HepG2 (cell line): ENCODE results near the gene RRAD. TPM values are rescaled to one million over a fixed set of nuclear protein-coding genes. Genes with fewer than 3 reads are reported as not detected.

Experiments
- ARHGAP35 ChIP-seq: sonication (generic); formaldehyde crosslinking; IDR thresholded peaks from 2 replicates; pipeline ENCODE4 v1.9.0; 2022; ENCODE audit warnings: mild to moderate bottlenecking, inconsistent platforms, moderate library complexity, missing genetic modification reagents, borderline replicate concordance
- EP300 ChIP-seq, 3 experiments: sonication (generic) in 1 of 3; formaldehyde crosslinking in 1 of 3; IDR thresholded peaks; 2 replicates each; pipeline versions ENCODE4 v1.5.1 to v1.6.1; 2011 to 2020; ENCODE audit warnings: low read depth in 2 of 3, low read length in 2 of 3, borderline replicate concordance in 1 of 3, improper control_type of control experiment in 1 of 3, mild to moderate bottlenecking in 1 of 3, missing genetic modification reagents in 1 of 3, moderate library complexity in 1 of 3
- MED1 ChIP-seq: sonication (generic); formaldehyde crosslinking; IDR thresholded peaks from 2 replicates; pipeline ENCODE4 v1.4.0; 2020; ENCODE audit warnings: missing genetic modification reagents
- PPARG ChIP-seq: conservative IDR thresholded peaks from 2 replicates; pipeline ENCODE4 v1.6.1; 2016; ENCODE audit warnings: missing biosample characterization, missing genetic modification reagents
- RORA ChIP-seq: sonication (generic); formaldehyde crosslinking; IDR thresholded peaks from 2 replicates; pipeline ENCODE4 v1.5.0; 2020; ENCODE audit warnings: mild to moderate bottlenecking, missing genetic modification reagents, moderate library complexity
- TCF12 ChIP-seq, 2 experiments: fragments of 450-650 bp in 1 of 2; sonication (generic) in 1 of 2; formaldehyde crosslinking in 1 of 2; IDR thresholded peaks; 2 replicates each; pipeline versions ENCODE4 v1.6.1 to v1.8.0; 2017 to 2022; ENCODE audit warnings: antibody characterized with exemption in 1 of 2, mild to moderate bottlenecking in 1 of 2, missing genetic modification reagents in 1 of 2, moderate library complexity in 1 of 2
- ZKSCAN8 ChIP-seq: IDR thresholded peaks from 2 replicates; pipeline ENCODE4 v1.6.1; 2016; ENCODE audit warnings: borderline replicate concordance, missing genetic modification reagents, missing compliant biosample characterization
- ZNF367 ChIP-seq: sonication (generic); formaldehyde crosslinking; IDR thresholded peaks from 2 replicates; pipeline ENCODE4 v1.4.0; 2020; ENCODE audit warnings: missing genetic modification reagents, borderline replicate concordance
- ZNF446 ChIP-seq: sonication (generic); formaldehyde crosslinking; IDR thresholded peaks from 2 replicates; pipeline ENCODE4 v1.5.0; 2020; ENCODE audit warnings: mild to moderate bottlenecking, missing genetic modification reagents
- ZNF572 ChIP-seq: sonication (generic); formaldehyde crosslinking; IDR thresholded peaks from 2 replicates; pipeline ENCODE4 v1.5.1; 2020; ENCODE audit warnings: mild to moderate bottlenecking, missing genetic modification reagents
- ZNF737 ChIP-seq: sonication (generic); formaldehyde crosslinking; IDR thresholded peaks from 2 replicates; pipeline ENCODE4 v1.5.0; 2020; ENCODE audit warnings: missing genetic modification reagents, mild to moderate bottlenecking, borderline replicate concordance
- ZNF75D ChIP-seq: sonication (generic); formaldehyde crosslinking; IDR thresholded peaks from 2 replicates; pipeline ENCODE4 v1.8.1; 2023; ENCODE audit warnings: missing genetic modification reagents, mild to moderate bottlenecking, borderline replicate concordance
- ZNF766 ChIP-seq: sonication (generic); formaldehyde crosslinking; IDR thresholded peaks from 2 replicates; pipeline ENCODE4 v1.5.0; 2020; ENCODE audit warnings: missing genetic modification reagents, borderline replicate concordance
- ZNF850 ChIP-seq: sonication (generic); formaldehyde crosslinking; conservative IDR thresholded peaks from 2 replicates; pipeline ENCODE4 v1.9.0; 2021; ENCODE audit warnings: mild to moderate bottlenecking, missing genetic modification reagents
- ZSCAN29 ChIP-seq: sonication (generic); formaldehyde crosslinking; conservative IDR thresholded peaks from 2 replicates; pipeline ENCODE4 v1.4.0; 2020; ENCODE audit warnings: mild to moderate bottlenecking, missing genetic modification reagents
- polyA plus RNA-seq, 8 experiments: library from polyadenylated mRNA; depleted of rRNA in 3 of 8; stranded (reverse) in 7 of 8; unstranded in 1 of 8; fragments of >200 nt; fragmentation: Illumina TruSeq in 4 of 8; extraction: Trizol in 4 of 8; gene quantifications; 2 replicates each; pipeline versions ENCODE4 v1.2.1 to v1.2.3, GENCODE V29; 2011 to 2016; ENCODE audit warnings: low read depth in 4 of 8, missing spikeins in 1 of 8, mixed read lengths in 1 of 8; ENCODE audit not compliant: insufficient read depth in 1 of 8
- total RNA-seq, 5 experiments: library from RNA; depleted of rRNA; stranded (reverse); fragments of >200 nt; fragmentation: Illumina TruSeq; extraction: Trizol; gene quantifications; 2 replicates each; pipeline ENCODE4 v1.2.3, GENCODE V29; 2016; ENCODE audit warnings: low read depth in 1 of 5
- TF ChIP-seq, protein P1 (sequence below): sonication (generic); formaldehyde crosslinking; IDR thresholded peaks from 2 replicates; pipeline ENCODE4 v1.8.0; 2022; ENCODE audit warnings: low read depth, missing genetic modification reagents
- TF ChIP-seq, protein P2 (sequence below): sonication (generic); formaldehyde crosslinking; IDR thresholded peaks from 2 replicates; pipeline ENCODE4 v1.5.0; 2020; ENCODE audit warnings: mild to moderate bottlenecking, missing genetic modification reagents
- TF ChIP-seq, protein P3 (sequence below): IDR thresholded peaks from 2 replicates; pipeline ENCODE4 v1.6.1; 2016; ENCODE audit warnings: low read depth, missing genetic modification reagents, missing compliant biosample characterization

Gene RRAD
- total and polyA plus RNA-seq, 2 of the 13 experiments (the other 11 are each of a cell fraction or from before 2014, with no cell fraction given) = 0.80 to 1.1 TPM

DNA sequence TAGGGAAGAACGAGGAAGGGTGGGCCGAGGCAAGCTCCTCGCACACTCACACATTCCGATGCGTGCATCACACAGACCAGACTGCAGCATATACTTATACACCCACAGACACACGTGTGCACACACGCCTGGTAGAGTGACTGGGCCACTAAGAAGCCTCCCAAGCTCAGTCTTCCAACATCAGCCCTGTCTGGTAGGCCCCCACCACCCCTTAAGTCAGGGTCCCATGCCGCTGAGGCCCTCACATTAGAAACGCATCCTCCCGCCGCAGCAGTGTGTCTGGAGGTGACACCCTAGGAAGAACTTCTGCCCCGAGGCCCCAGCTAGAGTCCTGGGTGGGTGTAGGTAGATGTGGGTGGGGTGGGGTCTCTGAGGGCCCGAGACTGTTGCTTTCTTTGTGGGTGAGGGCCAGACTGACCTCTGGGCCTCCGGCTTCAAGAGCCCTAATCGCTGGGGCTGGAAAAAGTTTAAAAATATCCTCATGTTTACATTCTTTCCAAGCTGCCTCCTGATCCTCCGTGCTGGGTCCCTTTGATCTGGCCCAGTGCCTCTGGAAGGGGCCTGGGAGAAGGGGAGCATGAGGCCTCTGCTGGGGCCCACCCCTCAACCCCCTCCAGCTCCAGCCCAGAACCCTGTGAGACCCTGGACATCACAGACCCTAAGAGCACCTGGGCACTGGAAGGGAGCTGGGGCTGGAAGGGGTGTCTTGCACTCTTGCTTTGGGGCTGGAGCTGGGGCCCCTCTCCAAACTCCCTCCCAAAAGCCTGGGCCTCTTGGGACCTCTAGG lies 20.3 kb downstream of the RRAD start (continued):
- no peak for TF ChIP-seq ZNF75D
- peak; percentile 29 to 91; a peak in 3 of 4 replicates for TF ChIP-seq EP300 (IDR thresholded peaks at IDR 0.05; ENCODE audit: low read depth in 2 of 2, low read length in 2 of 2)
- TF ChIP-seq EP300 (CRISPR knock-in tag; IDR thresholded peaks at IDR 0.05; ENCODE audit: borderline replicate concordance) = peak; percentile 58; the same call in 1 of the 2 replicates
- no peak for TF ChIP-seq ZNF737 (CRISPR knock-in tag)
- TF ChIP-seq ZNF850 (CRISPR knock-in tag) = no peak
- TF ChIP-seq ZNF446 (CRISPR knock-in tag) = 0 out of 2 replicates have a peak, but pooled peaks have one; percentile 21
- TF ChIP-seq ZSCAN29 (CRISPR knock-in tag) = no peak
- TF ChIP-seq TCF12 (IDR thresholded peaks at IDR 0.05) = no peak
- peak; percentile 37; the same call in 1 of the 2 replicates for TF ChIP-seq TCF12 (CRISPR knock-in tag; IDR thresholded peaks at IDR 0.05)
- TF ChIP-seq ZNF572 (CRISPR knock-in tag) = 0 out of 2 replicates have a peak, but pooled peaks have one; percentile 62
- TF ChIP-seq, protein P1, sequence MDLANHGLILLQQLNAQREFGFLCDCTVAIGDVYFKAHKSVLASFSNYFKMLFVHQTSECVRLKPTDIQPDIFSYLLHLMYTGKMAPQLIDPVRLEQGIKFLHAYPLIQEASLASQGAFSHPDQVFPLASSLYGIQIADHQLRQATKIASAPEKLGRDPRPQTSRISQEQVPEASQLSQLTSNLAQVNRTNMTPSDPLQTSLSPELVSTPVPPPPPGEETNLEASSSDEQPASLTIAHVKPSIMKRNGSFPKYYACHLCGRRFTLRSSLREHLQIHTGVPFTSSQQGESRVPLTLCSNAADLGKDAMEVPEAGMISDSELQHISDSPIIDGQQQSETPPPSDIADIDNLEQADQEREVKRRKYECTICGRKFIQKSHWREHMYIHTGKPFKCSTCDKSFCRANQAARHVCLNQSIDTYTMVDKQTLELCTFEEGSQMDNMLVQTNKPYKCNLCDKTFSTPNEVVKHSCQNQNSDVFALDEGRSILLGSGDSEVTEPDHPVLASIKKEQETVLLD (CRISPR knock-in tag) = no peak
- TF ChIP-seq ZKSCAN8 = peak; percentile 71; the same call in 1 of the 2 replicates
- TF ChIP-seq ARHGAP35 (CRISPR knock-in tag) = no peak
- peak; percentile 85 for TF ChIP-seq MED1 (CRISPR knock-in tag)
- TF ChIP-seq ZNF367 (CRISPR knock-in tag) = 0 out of 2 replicates have a peak, but pooled peaks have one; percentile 27
- TF ChIP-seq PPARG (CRISPR knock-in tag) = peak; percentile 61
- no peak; the same call in 1 of the 2 replicates for TF ChIP-seq ZNF766 (CRISPR knock-in tag)
- TF ChIP-seq, protein P2, sequence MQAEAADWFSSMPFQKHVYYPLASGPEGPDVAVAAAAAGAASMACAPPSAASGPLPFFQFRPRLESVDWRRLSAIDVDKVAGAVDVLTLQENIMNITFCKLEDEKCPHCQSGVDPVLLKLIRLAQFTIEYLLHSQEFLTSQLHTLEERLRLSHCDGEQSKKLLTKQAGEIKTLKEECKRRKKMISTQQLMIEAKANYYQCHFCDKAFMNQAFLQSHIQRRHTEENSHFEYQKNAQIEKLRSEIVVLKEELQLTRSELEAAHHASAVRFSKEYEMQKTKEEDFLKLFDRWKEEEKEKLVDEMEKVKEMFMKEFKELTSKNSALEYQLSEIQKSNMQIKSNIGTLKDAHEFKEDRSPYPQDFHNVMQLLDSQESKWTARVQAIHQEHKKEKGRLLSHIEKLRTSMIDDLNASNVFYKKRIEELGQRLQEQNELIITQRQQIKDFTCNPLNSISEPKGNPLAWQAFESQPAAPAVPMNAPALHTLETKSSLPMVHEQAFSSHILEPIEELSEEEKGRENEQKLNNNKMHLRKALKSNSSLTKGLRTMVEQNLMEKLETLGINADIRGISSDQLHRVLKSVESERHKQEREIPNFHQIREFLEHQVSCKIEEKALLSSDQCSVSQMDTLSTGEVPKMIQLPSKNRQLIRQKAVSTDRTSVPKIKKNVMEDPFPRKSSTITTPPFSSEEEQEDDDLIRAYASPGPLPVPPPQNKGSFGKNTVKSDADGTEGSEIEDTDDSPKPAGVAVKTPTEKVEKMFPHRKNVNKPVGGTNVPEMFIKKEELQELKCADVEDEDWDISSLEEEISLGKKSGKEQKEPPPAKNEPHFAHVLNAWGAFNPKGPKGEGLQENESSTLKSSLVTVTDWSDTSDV (CRISPR knock-in tag) = peak; percentile 48; the same call in 1 of the 2 replicates
- TF ChIP-seq, protein P3, sequence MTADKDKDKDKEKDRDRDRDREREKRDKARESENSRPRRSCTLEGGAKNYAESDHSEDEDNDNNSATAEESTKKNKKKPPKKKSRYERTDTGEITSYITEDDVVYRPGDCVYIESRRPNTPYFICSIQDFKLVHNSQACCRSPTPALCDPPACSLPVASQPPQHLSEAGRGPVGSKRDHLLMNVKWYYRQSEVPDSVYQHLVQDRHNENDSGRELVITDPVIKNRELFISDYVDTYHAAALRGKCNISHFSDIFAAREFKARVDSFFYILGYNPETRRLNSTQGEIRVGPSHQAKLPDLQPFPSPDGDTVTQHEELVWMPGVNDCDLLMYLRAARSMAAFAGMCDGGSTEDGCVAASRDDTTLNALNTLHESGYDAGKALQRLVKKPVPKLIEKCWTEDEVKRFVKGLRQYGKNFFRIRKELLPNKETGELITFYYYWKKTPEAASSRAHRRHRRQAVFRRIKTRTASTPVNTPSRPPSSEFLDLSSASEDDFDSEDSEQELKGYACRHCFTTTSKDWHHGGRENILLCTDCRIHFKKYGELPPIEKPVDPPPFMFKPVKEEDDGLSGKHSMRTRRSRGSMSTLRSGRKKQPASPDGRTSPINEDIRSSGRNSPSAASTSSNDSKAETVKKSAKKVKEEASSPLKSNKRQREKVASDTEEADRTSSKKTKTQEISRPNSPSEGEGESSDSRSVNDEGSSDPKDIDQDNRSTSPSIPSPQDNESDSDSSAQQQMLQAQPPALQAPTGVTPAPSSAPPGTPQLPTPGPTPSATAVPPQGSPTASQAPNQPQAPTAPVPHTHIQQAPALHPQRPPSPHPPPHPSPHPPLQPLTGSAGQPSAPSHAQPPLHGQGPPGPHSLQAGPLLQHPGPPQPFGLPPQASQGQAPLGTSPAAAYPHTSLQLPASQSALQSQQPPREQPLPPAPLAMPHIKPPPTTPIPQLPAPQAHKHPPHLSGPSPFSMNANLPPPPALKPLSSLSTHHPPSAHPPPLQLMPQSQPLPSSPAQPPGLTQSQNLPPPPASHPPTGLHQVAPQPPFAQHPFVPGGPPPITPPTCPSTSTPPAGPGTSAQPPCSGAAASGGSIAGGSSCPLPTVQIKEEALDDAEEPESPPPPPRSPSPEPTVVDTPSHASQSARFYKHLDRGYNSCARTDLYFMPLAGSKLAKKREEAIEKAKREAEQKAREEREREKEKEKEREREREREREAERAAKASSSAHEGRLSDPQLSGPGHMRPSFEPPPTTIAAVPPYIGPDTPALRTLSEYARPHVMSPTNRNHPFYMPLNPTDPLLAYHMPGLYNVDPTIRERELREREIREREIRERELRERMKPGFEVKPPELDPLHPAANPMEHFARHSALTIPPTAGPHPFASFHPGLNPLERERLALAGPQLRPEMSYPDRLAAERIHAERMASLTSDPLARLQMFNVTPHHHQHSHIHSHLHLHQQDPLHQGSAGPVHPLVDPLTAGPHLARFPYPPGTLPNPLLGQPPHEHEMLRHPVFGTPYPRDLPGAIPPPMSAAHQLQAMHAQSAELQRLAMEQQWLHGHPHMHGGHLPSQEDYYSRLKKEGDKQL (CRISPR knock-in tag) = peak; percentile 64; the same call in 1 of the 2 replicates
- no peak for TF ChIP-seq RORA
